ENCODE data around the gene ABCC2. TPM values are rescaled to one million over a fixed set of nuclear protein-coding genes. Genes with fewer than 3 reads are reported as not detected.

ABCC2 gene
- total RNA-seq, 4 donors from 2014 or later, result 9.9 to 156 (median 64.6) TPM

DNA sequence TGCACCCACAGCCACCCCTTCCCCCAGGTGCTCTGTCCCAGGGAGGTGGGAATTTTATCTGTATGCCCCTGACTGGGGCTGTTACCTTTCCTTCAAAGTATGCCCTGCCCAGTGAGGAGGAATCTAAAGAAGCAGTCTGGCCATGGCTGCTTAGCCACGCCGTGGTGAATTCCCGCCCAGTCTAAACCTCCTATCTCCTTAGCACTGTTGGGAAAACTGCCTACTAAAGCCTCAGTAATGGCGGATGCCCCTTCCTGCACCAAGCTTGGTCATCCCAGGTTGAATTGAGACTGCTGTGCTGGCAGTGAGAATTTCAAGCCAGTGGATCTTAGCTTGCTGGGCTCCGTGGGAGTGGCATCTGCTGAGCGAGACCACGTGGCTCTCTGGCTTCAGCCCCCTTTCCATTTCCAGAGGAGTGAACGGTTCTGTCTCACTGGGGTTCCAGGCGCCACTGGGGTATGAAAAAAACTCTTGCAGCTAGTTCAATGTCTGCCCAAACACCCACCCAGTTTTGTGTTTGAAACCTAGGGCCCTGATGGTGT, 87.2 kb downstream of the ABCC2 start:
- no peaks in the 10 kb centered on the region for H3K4me1 ChIP-seq
- no peaks in the 10 kb centered on the region for H3K36me3 ChIP-seq
- H3K27ac ChIP-seq, result no peak overlapping the region
- no peak overlapping the region for H3K4me3 ChIP-seq
- no peaks in the 10 kb centered on the region for H3K9me3 ChIP-seq
- no peak for TF ChIP-seq POLR2A (IDR thresholded peaks at IDR 0.05)
- TF ChIP-seq, protein P1, sequence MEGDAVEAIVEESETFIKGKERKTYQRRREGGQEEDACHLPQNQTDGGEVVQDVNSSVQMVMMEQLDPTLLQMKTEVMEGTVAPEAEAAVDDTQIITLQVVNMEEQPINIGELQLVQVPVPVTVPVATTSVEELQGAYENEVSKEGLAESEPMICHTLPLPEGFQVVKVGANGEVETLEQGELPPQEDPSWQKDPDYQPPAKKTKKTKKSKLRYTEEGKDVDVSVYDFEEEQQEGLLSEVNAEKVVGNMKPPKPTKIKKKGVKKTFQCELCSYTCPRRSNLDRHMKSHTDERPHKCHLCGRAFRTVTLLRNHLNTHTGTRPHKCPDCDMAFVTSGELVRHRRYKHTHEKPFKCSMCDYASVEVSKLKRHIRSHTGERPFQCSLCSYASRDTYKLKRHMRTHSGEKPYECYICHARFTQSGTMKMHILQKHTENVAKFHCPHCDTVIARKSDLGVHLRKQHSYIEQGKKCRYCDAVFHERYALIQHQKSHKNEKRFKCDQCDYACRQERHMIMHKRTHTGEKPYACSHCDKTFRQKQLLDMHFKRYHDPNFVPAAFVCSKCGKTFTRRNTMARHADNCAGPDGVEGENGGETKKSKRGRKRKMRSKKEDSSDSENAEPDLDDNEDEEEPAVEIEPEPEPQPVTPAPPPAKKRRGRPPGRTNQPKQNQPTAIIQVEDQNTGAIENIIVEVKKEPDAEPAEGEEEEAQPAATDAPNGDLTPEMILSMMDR (IDR thresholded peaks at IDR 0.05), result no peak
- no peak for DNase-seq
- H3K27me3 ChIP-seq, result no peaks in the 10 kb centered on the region

DNA sequence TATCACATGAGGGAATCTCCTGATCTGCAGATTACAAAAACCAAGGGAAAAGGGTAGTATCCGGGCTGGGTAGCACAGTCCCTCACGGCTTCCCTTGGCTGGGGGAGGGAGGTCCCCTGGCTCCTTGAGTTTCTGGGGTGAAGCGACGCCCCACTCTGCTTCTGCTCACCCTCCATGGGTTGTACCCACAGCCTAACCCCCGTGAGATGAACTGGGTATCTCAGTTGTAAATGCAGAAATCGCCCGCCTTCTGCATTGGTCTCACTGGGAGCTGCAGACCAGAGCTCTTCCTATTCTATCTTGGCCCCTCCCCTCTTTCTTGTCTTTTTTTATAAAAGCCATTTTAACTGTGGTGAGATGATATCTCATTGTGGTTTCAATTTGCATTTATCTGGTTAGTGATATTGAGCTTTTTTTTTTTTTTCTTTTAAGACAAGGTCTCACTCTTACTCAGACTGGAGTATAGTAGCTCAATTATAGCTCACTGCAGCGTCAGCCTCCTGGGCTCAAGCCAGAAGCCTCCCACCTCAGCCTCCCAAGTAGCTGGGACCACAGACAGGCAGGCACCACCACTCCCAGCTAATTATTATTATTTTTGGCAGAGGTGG, 87.8 kb downstream of the ABCC2 start:
- Histone ChIP-seq H3K9me3 (no peaks in the 10 kb centered on the region), H3K36me3 (peaks cover 0 to 5% (median 0%) of the 10 kb centered on the region in 3 donors), H3K27ac (no peak overlapping the region), H3K27me3 (no peaks in the 10 kb centered on the region), H3K4me1 (no peaks in the 10 kb centered on the region), H3K4me3 (no peak overlapping the region)
- no peak for DNase-seq
- no peak for TF ChIP-seq POLR2A (IDR thresholded peaks at IDR 0.05)
- TF ChIP-seq, protein P1 (IDR thresholded peaks at IDR 0.05), result no peak

DNA sequence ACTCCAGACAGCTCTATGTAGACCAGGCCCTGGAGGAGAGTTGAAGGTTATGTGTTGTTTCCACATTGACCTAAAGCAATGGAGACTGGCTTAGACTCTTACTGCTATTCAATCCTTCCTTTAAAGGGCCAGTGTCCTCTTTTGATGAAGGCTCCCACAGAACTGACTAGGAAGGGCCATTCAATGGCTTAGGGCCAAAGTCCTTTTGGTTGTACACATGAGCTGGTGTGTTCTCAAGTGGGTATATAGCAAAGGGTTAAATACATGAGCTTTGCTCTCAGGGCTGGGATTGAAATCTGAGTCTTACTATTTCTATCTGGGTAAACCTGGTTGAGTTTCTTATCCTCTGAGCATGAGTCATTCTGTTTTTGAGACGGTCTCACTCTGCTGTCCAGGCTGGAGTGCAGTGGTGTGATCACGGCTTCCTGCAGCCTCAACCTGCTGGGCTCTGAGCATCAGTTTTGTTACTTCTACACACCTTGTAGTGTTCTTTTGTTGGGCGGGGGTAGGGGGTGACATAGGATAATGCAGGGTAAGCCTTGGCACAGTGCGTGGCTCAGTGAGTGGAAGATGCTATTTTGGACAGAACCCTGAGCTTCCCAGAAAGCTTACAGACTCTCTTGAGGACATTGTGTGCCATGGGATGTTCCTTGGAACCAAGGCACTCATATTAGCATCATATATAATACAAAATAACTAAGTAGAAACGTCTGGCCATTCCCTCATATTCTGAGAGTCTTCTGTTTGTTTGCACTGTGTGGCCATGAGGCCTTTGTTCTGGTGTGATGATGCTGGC, 90.1 kb downstream of the ABCC2 start:
- no peak for DNase-seq
- Histone ChIP-seq H3K4me3 (no peak overlapping the region), H3K27ac (no peak overlapping the region), H3K27me3 (no peaks in the 10 kb centered on the region), H3K9me3 (no peaks in the 10 kb centered on the region), H3K36me3 (peaks cover 0 to 24% (median 0%) of the 10 kb centered on the region in 3 donors), H3K4me1 (no peaks in the 10 kb centered on the region)
- TF ChIP-seq POLR2A (IDR thresholded peaks at IDR 0.05), result no peak
- TF ChIP-seq, protein P1 (IDR thresholded peaks at IDR 0.05), result no peak

DNA sequence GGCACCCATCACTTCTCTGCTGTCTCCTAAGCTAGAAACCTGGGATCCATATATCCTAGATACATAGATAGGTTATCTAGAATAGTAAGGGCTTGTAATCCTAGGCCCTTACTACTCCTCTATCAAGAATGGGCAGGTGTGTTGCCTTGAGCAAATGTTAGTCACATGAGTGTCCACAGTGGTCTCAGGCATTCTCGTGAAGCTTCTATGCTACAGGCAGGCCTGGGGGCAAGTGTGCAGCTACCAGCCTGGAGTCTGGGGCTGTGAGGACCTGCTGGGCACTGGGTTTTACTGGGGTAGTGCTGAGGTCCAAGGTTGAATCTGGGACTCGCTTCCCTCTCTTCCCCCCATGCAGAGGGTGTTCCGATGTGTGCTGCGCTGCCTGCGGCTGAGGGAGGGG, 91.4 kb downstream of the ABCC2 start:
- no peak overlapping the region for H3K4me3 ChIP-seq
- H3K36me3 ChIP-seq, result peaks cover 0 to 37% (median 0%) of the 10 kb centered on the region in 3 donors
- DNase-seq, result no peak
- H3K9me3 ChIP-seq, result no peaks in the 10 kb centered on the region
- no peaks in the 10 kb centered on the region for H3K27me3 ChIP-seq
- H3K27ac ChIP-seq, result no peak overlapping the region
- H3K4me1 ChIP-seq, result no peaks in the 10 kb centered on the region
- TF ChIP-seq, protein P1 (IDR thresholded peaks at IDR 0.05), result no peak
- TF ChIP-seq POLR2A (IDR thresholded peaks at IDR 0.05), result no peak

DNA sequence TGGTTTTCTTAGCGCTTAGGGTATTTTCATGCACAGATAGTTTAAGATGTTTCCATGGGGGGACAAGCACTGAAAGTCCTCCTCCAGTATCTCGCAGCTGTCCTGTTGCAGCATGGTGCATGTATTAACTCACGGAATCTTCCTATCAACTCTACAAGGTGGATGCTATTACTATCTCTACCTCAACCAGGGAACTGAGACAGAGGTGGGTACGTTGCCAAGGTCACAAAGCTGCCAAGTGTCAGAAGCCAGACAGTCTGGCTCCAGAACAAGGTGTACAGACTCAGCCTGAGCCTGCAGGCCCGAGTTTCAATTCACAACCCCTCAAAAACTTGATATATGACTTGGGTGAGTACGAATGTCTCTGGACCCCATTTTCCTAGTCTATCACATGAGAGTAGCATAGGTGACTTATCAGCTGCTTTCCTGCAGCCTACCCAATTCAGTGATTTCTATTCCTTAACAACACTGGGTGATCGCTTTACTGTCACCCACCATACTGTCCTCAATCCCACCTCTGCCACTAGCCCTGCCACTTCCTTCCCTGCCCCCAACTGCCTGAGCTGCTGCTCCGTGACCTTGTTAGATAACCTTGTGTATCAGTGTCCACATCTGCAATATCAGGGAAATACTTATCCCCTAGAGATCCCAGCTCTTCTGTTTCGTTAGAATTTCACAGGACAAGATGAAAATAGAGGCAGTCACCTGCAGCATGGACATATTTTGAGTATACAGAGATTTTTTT, 92.1 kb downstream of the ABCC2 start:
- Histone ChIP-seq H3K9me3 (no peaks in the 10 kb centered on the region), H3K36me3 (peaks cover 0 to 43% (median 0%) of the 10 kb centered on the region in 3 donors), H3K27ac (no peak overlapping the region), H3K4me1 (no peaks in the 10 kb centered on the region), H3K27me3 (no peaks in the 10 kb centered on the region), H3K4me3 (no peak overlapping the region)
- no peak for DNase-seq
- TF ChIP-seq POLR2A (IDR thresholded peaks at IDR 0.05), result no peak
- TF ChIP-seq, protein P1 (IDR thresholded peaks at IDR 0.05), result no peak
